Stomach (tissue), 9 donors: ENCODE measurements around the gene SLC7A10. TPM values are rescaled to one million over a fixed set of nuclear protein-coding genes. Genes with fewer than 3 reads are reported as not detected.

Experiments used
- DNase-seq, 2 donors: peaks; one replicate each; pipeline versions ENCODE4 v3.0.0 to v3.0.0-alpha.2; 2013 to 2019
- H3K27ac ChIP-seq, 5 donors: fragments of 200-600 bp in 4 of 5; sonication (generic) in 4 of 5; one replicate each; pipeline ENCODE4 v1.5.1; 2013 to 2019; ENCODE audit warnings: mild to moderate bottlenecking in 1 of 5, moderate library complexity in 1 of 5
- H3K27me3 ChIP-seq, 3 donors: fragments of 200-600 bp; sonication (generic); one replicate each; pipeline ENCODE4 v1.5.1; 2017 to 2019; ENCODE audit warnings: mixed run types in 1 of 3
- H3K36me3 ChIP-seq, 4 donors: fragments of 200-600 bp; sonication (generic); 1 replicate in 3 of 4; 2 replicates in 1 of 4; pipeline ENCODE4 v1.5.1; 2016 to 2019
- H3K4me1 ChIP-seq, 4 donors: fragments of 200-600 bp; sonication (generic); one replicate each; pipeline ENCODE4 v1.5.1; 2016 to 2019
- H3K4me3 ChIP-seq, 4 donors: fragments of 200-600 bp; sonication (generic) in 3 of 4; one replicate each; pipeline ENCODE4 v1.5.1; 2016 to 2019; ENCODE audit warnings: mild to moderate bottlenecking in 1 of 4
- H3K9me3 ChIP-seq, 4 donors: fragments of 200-600 bp; sonication (generic); one replicate each; pipeline ENCODE4 v1.5.1; 2016 to 2019
- CTCF ChIP-seq, 7 experiments: fragments of 450-650 bp in 4 of 7; fragments of 200-600 bp in 3 of 7; sonication (generic) in 3 of 7; IDR thresholded peaks; one replicate each; pipeline ENCODE4 v1.5.1; 2016 to 2019; ENCODE audit warnings: antibody characterized with exemption in 7 of 7, control low read depth in 2 of 7, mild to moderate bottlenecking in 1 of 7
- EP300 ChIP-seq: sonication (generic); formaldehyde crosslinking; IDR thresholded peaks from one replicate; pipeline ENCODE4 v1.6.1; 2017; ENCODE audit warnings: antibody characterized with exemption
- POLR2A ChIP-seq, 4 donors: fragments of 450-650 bp; IDR thresholded peaks; one replicate each; pipeline ENCODE4 v1.6.1; 2016; ENCODE audit warnings: antibody characterized with exemption in 4 of 4, control low read depth in 2 of 4, mild to moderate bottlenecking in 1 of 4, moderate library complexity in 1 of 4
- POLR2AphosphoS5 ChIP-seq, 3 donors: sonication (generic); formaldehyde crosslinking; IDR thresholded peaks; one replicate each; pipeline ENCODE4 v1.6.1; 2016; ENCODE audit warnings: antibody characterized with exemption in 3 of 3
- WGBS, 5 donors: extraction: QIAGEN DNeasy Blood & Tissue Kit in 3 of 5; methylation state at CpG; one replicate each; pipeline versions ENCODE4 v1.1.5 to v1.1.7; 2013 to 2018; 5-methylcytosine and 5-hydroxymethylcytosine counted together
- intact Hi-C: fragments of 100-400 bp; cut with DNase I; formaldehyde crosslinking; loops from one replicate; pipeline ENCODE4 v1.15.1; 2023; ENCODE audit warnings: low total_unique reads
- polyA plus RNA-seq, 3 donors: library from polyadenylated mRNA; stranded (reverse); fragments of 200-250 nt; gene quantifications; one replicate each; pipeline ENCODE4 v1.2.3, GENCODE V29; 2013
- total RNA-seq, 5 donors: library from RNA; depleted of rRNA; stranded (reverse); fragments of >200 nt; gene quantifications; one replicate each; pipeline versions ENCODE4 v1.1.0 to v1.2.3, GENCODE V29; 2014 to 2016
- donor health status: healthy with polysubstance abuse.
- donor health status: Bipolar disorder and iron deficiency.
- donor health status: healthy.

Gene SLC7A10
- total and polyA plus RNA-seq, 8 donors = 0.73 TPM; not detected in 7

GRCh38 chr19:33217881-33218280 lies 7.8 kb downstream of the SLC7A10 start:
- H3K27me3 ChIP-seq = peaks cover 0 to 47% (median 0%) of the 10 kb centered on the region in 3 donors
- no peaks in the 10 kb centered on the region for H3K4me1 ChIP-seq
- DNase-seq = no peak
- no peak overlapping the region for H3K4me3 ChIP-seq
- WGBS, 5 donors = 86 to 90% (median 88%) methylated on average over 8 of the region's 8 CpGs
- no peak overlapping the region for H3K27ac ChIP-seq
- H3K36me3 ChIP-seq = no peaks in the 10 kb centered on the region
- H3K9me3 ChIP-seq = no peaks in the 10 kb centered on the region
- intact Hi-C loops = no loop called here
- no peak for TF ChIP-seq CTCF (IDR thresholded peaks at IDR 0.05)
- TF ChIP-seq POLR2A (IDR thresholded peaks at IDR 0.05) = no peak
- no peak for TF ChIP-seq POLR2AphosphoS5 (IDR thresholded peaks at IDR 0.05)
- TF ChIP-seq EP300 = no peak

- Histone ChIP-seq H3K27me3 (peaks cover 0 to 34% (median 0%) of the 10 kb centered on the region in 3 donors), H3K4me1 (no peaks in the 10 kb centered on the region), H3K9me3 (no peaks in the 10 kb centered on the region), H3K36me3 (no peaks in the 10 kb centered on the region), H3K4me3 (no peak overlapping the region), H3K27ac (no peak overlapping the region)
- DNase-seq = no peak
- WGBS, 5 donors = 65 to 86% (median 76%) methylated on average over 7 to 12 of the region's 12 CpGs
- intact Hi-C loops = no loop called here
- TF ChIP-seq CTCF (IDR thresholded peaks at IDR 0.05) (no peak), POLR2AphosphoS5 (IDR thresholded peaks at IDR 0.05) (no peak), EP300 (no peak), POLR2A (IDR thresholded peaks at IDR 0.05) (no peak)
Measured at GRCh38 chr19:33216198-33216830, 9.3 kb downstream of the SLC7A10 start.

- no peak for TF ChIP-seq POLR2A (IDR thresholded peaks at IDR 0.05)
- no peak for TF ChIP-seq EP300
- no peak for TF ChIP-seq POLR2AphosphoS5 (IDR thresholded peaks at IDR 0.05)
- TF ChIP-seq CTCF (IDR thresholded peaks at IDR 0.05) = no peak
- Histone ChIP-seq H3K9me3 (no peaks in the 10 kb centered on the region), H3K4me1 (no peaks in the 10 kb centered on the region), H3K36me3 (no peaks in the 10 kb centered on the region), H3K4me3 (no peak overlapping the region), H3K27me3 (peaks cover 0 to 28% (median 0%) of the 10 kb centered on the region in 3 donors), H3K27ac (no peak overlapping the region)
- WGBS, 5 donors = 91 to 95% (median 92%) methylated on average over 8 to 19 of the region's 19 CpGs
- intact Hi-C loops = no loop called here
- no peak for DNase-seq
Measured at GRCh38 chr19:33215438-33216197, 10.0 kb downstream of the SLC7A10 start.

- H3K27me3 ChIP-seq = peaks cover 0 to 19% (median 0%) of the 10 kb centered on the region in 3 donors
- H3K4me3 ChIP-seq = no peak overlapping the region
- no peaks in the 10 kb centered on the region for H3K9me3 ChIP-seq
- no peak for TF ChIP-seq POLR2A (IDR thresholded peaks at IDR 0.05)
- TF ChIP-seq CTCF (IDR thresholded peaks at IDR 0.05) = no peak
- intact Hi-C loops = no loop called here
- DNase-seq = peak in 1 of 2 donors; percentile 61
- no peak overlapping the region for H3K27ac ChIP-seq
- H3K4me1 ChIP-seq = no peaks in the 10 kb centered on the region
- no peaks in the 10 kb centered on the region for H3K36me3 ChIP-seq
- 42 to 55% (median 51%) methylated on average over 5 to 6 of the region's 6 CpGs for WGBS, 5 donors
Measured at GRCh38 chr19:33214596-33214995, 11.1 kb downstream of the SLC7A10 start.
